Activated CD8-positive, alpha-beta memory T cell treated with anti-CD3 and anti-CD28 coated beads, Interleukin-2, amount 50 U/mL, for 48 hours (primary cell): ENCODE results near the gene ARHGEF7.

Experiments used
- DNase-seq: peaks from one replicate; pipeline ENCODE4 v3.0.0-alpha.2; 2020

ARHGEF7 gene

GRCh38 chr13:111228262-111229144 is 113.4 kb downstream of the ARHGEF7 start:
- DNase-seq = no peak

GRCh38 chr13:111230385-111230930 is 115.3 kb downstream of the ARHGEF7 start:
- DNase-seq = no peak

GRCh38 chr13:111232191-111232590 is 117.1 kb downstream of the ARHGEF7 start:
- no peak for DNase-seq

GRCh38 chr13:111233080-111233479 is 118.0 kb downstream of the ARHGEF7 start:
- DNase-seq = no peak

GRCh38 chr13:111239764-111240670 is 124.9 kb downstream of the ARHGEF7 start:
- no peak for DNase-seq

- DNase-seq = no peak
These were observed 126.1 kb downstream of the ARHGEF7 start for GRCh38 chr13:111241006-111241755.

GRCh38 chr13:111241862-111242261 is 126.8 kb downstream of the ARHGEF7 start:
- no peak for DNase-seq

GRCh38 chr13:111242585-111242984 is 127.5 kb downstream of the ARHGEF7 start:
- DNase-seq = no peak

GRCh38 chr13:111243981-111244380 is 128.9 kb downstream of the ARHGEF7 start:
- DNase-seq = no peak

- no peak for DNase-seq
These were observed 130.7 kb downstream of the ARHGEF7 start for GRCh38 chr13:111245576-111246384.

- no peak for DNase-seq
These were observed 132.4 kb downstream of the ARHGEF7 start for GRCh38 chr13:111247552-111247951.

- DNase-seq = no peak
These were observed 133.7 kb downstream of the ARHGEF7 start for GRCh38 chr13:111248822-111249221.

GRCh38 chr13:111249637-111250360 is 134.7 kb downstream of the ARHGEF7 start:
- no peak for DNase-seq

GRCh38 chr13:111251646-111252445 is 136.7 kb downstream of the ARHGEF7 start:
- no peak for DNase-seq

GRCh38 chr13:111252446-111253364 is 137.6 kb downstream of the ARHGEF7 start:
- no peak for DNase-seq

GRCh38 chr13:111253365-111253872 is 138.3 kb downstream of the ARHGEF7 start:
- DNase-seq = no peak

- DNase-seq = no peak
These were observed 140.2 kb downstream of the ARHGEF7 start for GRCh38 chr13:111255228-111255790.

GRCh38 chr13:111256458-111256857 is 141.3 kb downstream of the ARHGEF7 start:
- DNase-seq = no peak
